Cardiac fibroblast (primary cell): Measurements from ENCODE around the gene LYAR.
"Not testable (repeated sequence)": the region's sequence is repeated elsewhere in the genome, so short reads cannot be mapped to it uniquely, and the experiment has no call there.

ENCODE experiments used
- DNase-seq, 2 donors: peaks; one replicate each; pipeline versions ENCODE4 v3.0.0 to v3.0.0-alpha.2; 2010; ENCODE audit warnings: low read depth in 2 of 2
- H3K4me3 ChIP-seq, 2 donors: replicated peaks in 1 of 2; 1 replicate in 1 of 2; 2 replicates in 1 of 2; pipeline ENCODE4 v1.5.1; 2011; ENCODE audit warnings: low read depth in 2 of 2, low read length in 2 of 2, mild to moderate bottlenecking in 2 of 2, moderate library complexity in 1 of 2
- CTCF ChIP-seq: IDR thresholded peaks from one replicate; pipeline ENCODE4 v1.5.1; 2011; ENCODE audit warnings: low read depth, mild to moderate bottlenecking, low read length, inconsistent platforms

The LYAR gene

GRCh38 chr4:4245172-4245571 is 44.8 kb downstream of the LYAR start:
- no peak for DNase-seq
- TF ChIP-seq CTCF: no peak
- no peak overlapping the region for H3K4me3 ChIP-seq

- DNase-seq: peak in 1 of 2 donors; percentile 14
- not testable (repeated sequence) for H3K4me3 ChIP-seq
These were observed 50.4 kb downstream of the LYAR start for GRCh38 chr4:4239551-4239950.

GRCh38 chr4:4233610-4234009 is 56.3 kb downstream of the LYAR start:
- no peak for DNase-seq
- no peak overlapping the region for H3K4me3 ChIP-seq
- TF ChIP-seq CTCF: no peak

- H3K4me3 ChIP-seq: no peak overlapping the region
- no peak for DNase-seq
- no peak for TF ChIP-seq CTCF
These were observed 61.6 kb downstream of the LYAR start for GRCh38 chr4:4228356-4228668.

- TF ChIP-seq CTCF: no peak
- DNase-seq: no peak
- no peak overlapping the region for H3K4me3 ChIP-seq
These were observed 62.2 kb downstream of the LYAR start for GRCh38 chr4:4227510-4228355.

GRCh38 chr4:4226606-4227438 is 63.1 kb downstream of the LYAR start, which contains the start of gene OTOP1:
OTOP1 (minus strand) TSS chr4:4226929; CDS start chr4:4226864, 65 bp downstream.
- H3K4me3 ChIP-seq: no peak within 1 kb of the TSS
- no peak for TF ChIP-seq CTCF
- DNase-seq: no peak

GRCh38 chr4:4225915-4226605 is 63.9 kb downstream of the LYAR start:
- H3K4me3 ChIP-seq: no peak overlapping the region
- TF ChIP-seq CTCF: no peak
- DNase-seq: peak in 1 of 2 donors; percentile 17
